HG03432 (cell line): ENCODE data around the gene ACBD4.

Source experiments
- ATAC-seq: cut with Tn5 transposase; IDR thresholded peaks from one replicate; pipeline ENCODE4 v1.9.1; 2021; ENCODE audit warnings: mild to moderate bottlenecking, moderate library complexity; ENCODE audit not compliant: unreplicated experiment

ACBD4 gene

GRCh38 chr17:45186801-45187354 is 51.4 kb downstream of the ACBD4 start:
- ATAC-seq: no peak

GRCh38 chr17:45189009-45189408 is 53.5 kb downstream of the ACBD4 start:
- no peak for ATAC-seq

DNA sequence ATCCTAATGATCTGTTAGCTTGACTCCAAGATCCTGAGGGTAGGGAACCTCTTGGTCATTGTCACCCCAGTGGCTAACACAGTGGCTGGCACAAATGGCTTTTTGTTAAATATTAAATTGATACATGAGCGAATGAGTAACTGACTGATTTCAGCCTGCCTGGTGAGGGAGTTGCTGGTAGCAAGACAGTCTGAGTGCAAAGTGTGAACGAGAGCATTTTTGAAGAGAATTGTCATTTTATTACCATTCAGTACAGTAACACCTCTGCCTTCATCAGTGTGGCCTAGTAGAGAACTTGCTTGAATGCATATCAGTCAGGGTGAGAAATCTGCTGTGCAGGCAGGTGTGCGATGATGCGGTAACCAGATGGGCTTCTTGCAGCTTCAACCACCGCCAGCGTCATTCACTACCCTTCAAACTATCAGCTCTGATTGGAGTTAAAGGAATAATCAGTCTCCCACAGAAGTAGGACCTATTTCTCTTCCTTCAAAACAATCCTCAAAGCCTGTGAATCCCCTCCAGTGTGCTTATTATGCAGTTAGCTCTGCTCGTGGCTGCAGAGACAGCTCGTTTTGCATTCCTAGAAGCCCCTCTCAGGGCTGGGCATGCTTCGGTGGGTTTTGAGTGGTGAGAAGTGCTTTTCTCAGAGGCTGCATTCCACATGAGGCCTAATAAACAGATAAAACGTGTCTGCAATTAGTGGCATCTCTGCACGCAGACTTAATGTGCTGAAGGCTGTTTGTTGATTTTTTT is 55.2 kb downstream of the ACBD4 start:
- no peak for ATAC-seq
